Glutamatergic neuron (in vitro differentiated cells): ENCODE measurements around the gene YAP1. TPM values are rescaled to one million over a fixed set of nuclear protein-coding genes. Genes with fewer than 3 reads are reported as not detected.

ENCODE experiments used
- DNase-seq: peaks from one replicate; pipeline ENCODE4 v3.0.0; 2022
- H3K27ac Mint-ChIP-seq: one replicate; pipeline ENCODE4 v1.8.0; 2020; ENCODE audit warnings: mild to moderate bottlenecking, mixed read lengths, inconsistent platforms; ENCODE audit not compliant: unreplicated experiment
- H3K27me3 Mint-ChIP-seq: one replicate; pipeline ENCODE4 v1.8.0; 2020; ENCODE audit warnings: mild to moderate bottlenecking, moderate library complexity, mixed read lengths, inconsistent platforms; ENCODE audit not compliant: unreplicated experiment
- H3K36me3 Mint-ChIP-seq: one replicate; pipeline ENCODE4 v1.8.0; 2020; ENCODE audit warnings: mild to moderate bottlenecking, mixed read lengths, inconsistent platforms; ENCODE audit not compliant: unreplicated experiment
- H3K4me1 Mint-ChIP-seq: one replicate; pipeline ENCODE4 v1.8.0; 2020; ENCODE audit warnings: mild to moderate bottlenecking, low read depth, mixed read lengths, inconsistent platforms; ENCODE audit not compliant: unreplicated experiment
- H3K4me3 Mint-ChIP-seq: one replicate; pipeline ENCODE4 v1.8.0; 2020; ENCODE audit warnings: mild to moderate bottlenecking, mixed read lengths, inconsistent platforms; ENCODE audit not compliant: unreplicated experiment
- H3K9me3 Mint-ChIP-seq: one replicate; pipeline ENCODE4 v1.8.0; 2020; ENCODE audit warnings: mild to moderate bottlenecking, moderate library complexity, mixed read lengths, inconsistent platforms; ENCODE audit not compliant: unreplicated experiment
- CTCF ChIP-seq: fragments of 200-600 bp; sonication (generic); IDR thresholded peaks from one replicate; pipeline ENCODE4 v1.5.0; 2021; ENCODE audit not compliant: partially characterized antibody, unreplicated experiment
- total RNA-seq: library from RNA; stranded (reverse); fragmentation: NEBNext Ultra II Directional; extraction: Animal tissue kit (Norgen Biotek cat#: 25700); gene quantifications from one replicate; pipeline ENCODE4 v1.2.1, GENCODE V29; 2021; ENCODE audit not compliant: unreplicated experiment

Gene YAP1
- total RNA-seq, 1 donor from 2014 or later: 1.3 TPM

- Mint-ChIP-seq H3K27ac (no peak overlapping the region), H3K27me3 (no peaks in the 10 kb centered on the region), H3K4me3 (no peak overlapping the region), H3K36me3 (no peaks in the 10 kb centered on the region), H3K4me1 (peaks cover 15% of the 10 kb centered on the region), H3K9me3 (no peaks in the 10 kb centered on the region)
- TF ChIP-seq CTCF: no peak
- no peak for DNase-seq
Measured at GRCh38 chr11:102184269-102184987, 74.2 kb downstream of the YAP1 start.

DNA sequence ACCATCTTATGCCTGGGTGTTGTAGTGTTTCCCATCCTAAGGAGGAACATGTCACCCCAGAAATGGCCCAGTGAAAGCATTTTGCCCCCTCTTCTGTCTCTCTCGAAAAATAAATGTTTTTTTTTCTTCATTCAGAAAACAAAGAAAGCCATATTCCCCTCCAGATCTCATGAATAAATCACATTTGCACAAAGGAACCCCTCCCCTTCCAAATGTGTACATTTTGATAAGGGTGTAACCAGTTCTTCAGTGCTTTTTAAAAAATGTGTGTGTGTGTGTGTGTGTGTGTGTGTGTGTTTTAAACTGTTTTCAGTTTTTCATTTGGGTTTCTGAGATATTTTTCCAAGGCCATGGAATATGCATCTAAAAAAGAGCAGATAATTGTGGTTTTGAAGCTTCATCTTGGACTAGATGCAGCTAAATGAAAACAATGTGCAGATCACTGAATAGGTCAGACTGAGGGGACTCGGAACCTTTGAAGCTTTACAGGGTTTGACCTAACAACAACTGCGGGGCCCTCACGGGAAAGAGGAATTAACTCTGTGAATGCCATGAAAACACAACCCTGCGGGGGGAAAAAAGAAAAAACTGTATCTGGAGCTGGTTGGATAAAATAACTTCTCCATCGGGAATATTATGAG, 76.4 kb downstream of the YAP1 start:
- Mint-ChIP-seq H3K9me3 (no peaks in the 10 kb centered on the region), H3K4me1 (peaks cover 15% of the 10 kb centered on the region), H3K27ac (peak overlapping the region; percentile 4), H3K4me3 (no peak overlapping the region), H3K27me3 (no peaks in the 10 kb centered on the region), H3K36me3 (no peaks in the 10 kb centered on the region)
- DNase-seq: no peak
- no peak for TF ChIP-seq CTCF

DNA sequence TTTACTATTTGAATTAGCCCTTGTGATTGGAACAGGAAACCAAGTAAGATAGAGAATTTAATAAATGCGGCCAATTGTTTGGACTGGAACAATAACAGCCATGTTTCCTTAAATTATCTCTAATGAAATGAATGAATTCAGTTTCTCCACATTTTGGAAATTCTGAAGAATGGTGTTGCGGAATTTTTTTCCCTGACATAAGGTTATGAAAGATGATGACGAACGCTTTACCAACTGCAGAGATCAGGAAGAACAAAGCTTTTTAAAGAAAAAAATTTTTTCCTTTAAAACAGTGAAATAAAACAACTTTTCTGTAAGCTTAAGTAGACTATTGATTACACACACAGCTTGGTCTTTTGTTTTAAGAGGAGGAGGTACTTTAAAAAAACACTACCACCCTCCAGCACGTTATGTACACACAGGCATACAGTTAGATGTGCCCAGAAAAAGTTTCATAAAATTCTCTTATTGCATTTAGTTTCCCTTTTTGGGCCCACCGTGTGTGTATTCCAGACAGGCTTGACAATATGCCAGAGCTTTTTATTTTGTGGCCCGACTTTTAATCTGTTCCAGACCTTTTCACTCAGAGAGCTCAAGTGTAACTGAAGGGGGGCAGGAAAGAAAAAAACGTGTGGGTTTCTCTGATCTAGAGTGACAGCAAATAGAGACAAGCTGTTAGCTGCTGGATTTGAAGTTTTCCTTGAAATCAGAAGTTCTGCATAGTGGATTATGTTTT, 77.3 kb downstream of the YAP1 start:
- Mint-ChIP-seq H3K4me3 (no peak overlapping the region), H3K4me1 (peaks cover 15% of the 10 kb centered on the region), H3K27me3 (no peaks in the 10 kb centered on the region), H3K27ac (no peak overlapping the region), H3K9me3 (no peaks in the 10 kb centered on the region), H3K36me3 (no peaks in the 10 kb centered on the region)
- DNase-seq: no peak
- TF ChIP-seq CTCF: no peak

DNA sequence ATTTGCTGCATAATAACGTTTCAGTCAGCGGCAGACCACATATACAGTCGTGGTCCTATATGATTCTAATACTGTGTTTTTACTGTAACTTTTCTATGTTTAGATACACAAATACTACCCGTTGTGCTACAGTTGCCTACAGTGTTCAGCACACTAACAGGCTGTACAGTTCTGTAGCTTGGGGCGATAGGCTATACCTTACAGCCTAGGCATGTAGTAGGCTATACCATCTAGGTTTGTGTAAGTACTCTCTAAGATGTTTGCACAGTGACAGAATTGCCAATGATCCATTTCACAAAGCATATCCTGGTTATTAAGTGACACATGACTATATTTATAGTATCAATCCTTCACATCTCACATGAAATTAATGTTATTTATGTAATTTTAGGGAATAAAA, 78.2 kb downstream of the YAP1 start:
- DNase-seq: no peak
- Mint-ChIP-seq H3K4me1 (peaks cover 15% of the 10 kb centered on the region), H3K4me3 (no peak overlapping the region), H3K27ac (no peak overlapping the region), H3K36me3 (no peaks in the 10 kb centered on the region), H3K27me3 (no peaks in the 10 kb centered on the region), H3K9me3 (no peaks in the 10 kb centered on the region)
- no peak for TF ChIP-seq CTCF
